ENCODE results near the gene UNC5B.

GRCh38 chr10:71262817-71263216 lies 50.4 kb downstream of the UNC5B start:
- TF ChIP-seq POLR2A (IDR thresholded peaks at IDR 0.05) = no peak
- no peak for TF ChIP-seq CTCF (IDR thresholded peaks at IDR 0.05)

Measured in thyroid gland (tissue), 4 donors.